GM19035 (cell line): Measurements from ENCODE around the gene MAEA.
"Not testable (repeated sequence)": the region's sequence is repeated elsewhere in the genome, so short reads cannot be mapped to it uniquely, and the experiment has no call there.

Experiments used
- ATAC-seq: cut with Tn5 transposase; IDR thresholded peaks from one replicate; pipeline ENCODE4 v1.9.1; 2021; ENCODE audit not compliant: unreplicated experiment

The MAEA gene

GRCh38 chr4:1318488-1319213 lies 29.0 kb downstream of the MAEA start:
- no peak for ATAC-seq

DNA sequence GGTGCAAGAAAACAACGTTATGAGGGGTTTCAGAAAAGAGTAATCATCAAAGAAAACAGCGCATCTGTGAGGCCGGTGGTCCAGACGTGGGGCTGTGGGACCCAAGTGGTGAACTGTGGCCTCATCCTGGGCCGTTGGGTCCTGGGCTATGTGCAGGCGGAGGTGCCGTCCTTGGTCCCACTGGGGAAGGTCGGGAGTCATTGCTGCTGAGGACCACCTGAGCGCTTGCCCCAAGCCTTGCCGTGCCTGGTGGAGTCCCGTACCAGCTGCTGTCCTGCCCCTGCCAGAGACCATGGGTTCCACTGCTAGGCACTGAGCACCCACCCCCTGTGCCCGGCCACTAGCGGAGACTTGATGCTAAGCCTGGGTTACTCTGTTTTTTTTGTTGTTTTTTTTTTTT lies 31.8 kb downstream of the MAEA start:
- ATAC-seq, result no peak

- no peak for ATAC-seq
Measured at GRCh38 chr4:1321946-1322650, 32.4 kb downstream of the MAEA start.

DNA sequence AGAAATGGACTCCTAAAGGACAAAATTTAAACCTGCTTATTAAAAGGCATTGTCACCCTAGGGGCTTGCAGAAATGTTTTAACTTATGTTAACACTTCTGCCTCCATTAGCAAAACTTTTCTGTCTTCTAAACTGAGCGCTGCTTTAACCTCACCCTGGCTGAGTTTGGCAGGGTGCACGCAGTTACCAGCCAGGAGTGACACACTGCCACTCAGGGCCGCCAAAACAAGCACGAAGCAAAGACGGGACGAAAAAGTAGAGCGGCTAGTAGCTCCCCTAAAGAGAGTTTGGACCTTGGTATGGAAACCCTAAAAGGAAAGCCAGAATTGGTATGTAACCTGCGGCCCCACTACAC lies 33.6 kb downstream of the MAEA start:
- ATAC-seq, result no peak

GRCh38 chr4:1323635-1324442 lies 34.1 kb downstream of the MAEA start:
- no peak for ATAC-seq

GRCh38 chr4:1324443-1325175 lies 34.9 kb downstream of the MAEA start:
- not testable (repeated sequence) for ATAC-seq

GRCh38 chr4:1325176-1325480 lies 35.4 kb downstream of the MAEA start:
- no peak for ATAC-seq

DNA sequence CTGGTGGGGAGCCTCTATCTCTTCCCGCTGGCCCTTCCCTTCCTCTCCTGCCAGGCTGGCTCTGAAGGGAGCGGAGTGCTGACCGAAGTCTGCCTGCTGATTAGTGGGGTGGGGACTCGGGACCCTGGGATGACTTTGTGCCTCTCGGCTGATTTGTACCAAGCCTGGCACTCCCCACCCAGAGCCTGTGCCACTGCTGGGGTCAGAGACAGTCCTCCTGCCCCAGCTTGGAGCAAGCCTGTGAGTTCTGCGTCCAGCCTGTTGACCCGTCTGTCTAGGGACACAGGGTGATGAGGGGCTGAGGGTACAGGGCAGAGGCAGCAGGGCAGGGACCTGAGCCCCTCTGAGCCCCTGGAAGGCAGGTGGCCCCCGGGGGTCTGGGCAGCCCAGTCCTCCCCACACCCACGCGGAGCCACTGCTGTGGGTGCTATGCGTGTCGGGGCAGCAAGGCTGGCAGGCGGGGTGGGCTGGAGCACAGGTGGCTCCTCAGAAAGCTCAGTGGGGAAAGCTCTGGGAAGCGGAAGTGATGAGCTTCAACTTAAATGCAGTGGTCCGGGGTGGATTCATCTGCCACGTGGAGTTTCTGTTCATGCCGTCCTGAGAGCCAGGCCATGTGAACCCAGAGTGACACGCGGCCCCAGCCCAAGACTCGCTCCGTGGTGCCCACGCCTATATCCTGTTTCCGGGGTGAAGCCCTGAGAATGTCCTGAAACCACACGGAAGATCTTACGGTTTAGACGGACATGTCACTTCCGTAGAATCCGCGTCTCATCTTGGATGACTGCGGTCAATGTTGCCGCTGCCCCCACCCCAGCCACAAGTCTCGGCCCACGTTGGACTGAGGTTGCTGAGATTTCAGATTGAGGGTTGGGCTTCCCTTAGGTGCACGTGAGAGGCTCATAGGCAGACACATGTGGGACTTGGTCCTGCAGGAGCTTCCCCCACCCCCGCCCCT lies 36.3 kb downstream of the MAEA start:
- ATAC-seq, result no peak

GRCh38 chr4:1326751-1327525 lies 37.2 kb downstream of the MAEA start:
- ATAC-seq, result no peak

DNA sequence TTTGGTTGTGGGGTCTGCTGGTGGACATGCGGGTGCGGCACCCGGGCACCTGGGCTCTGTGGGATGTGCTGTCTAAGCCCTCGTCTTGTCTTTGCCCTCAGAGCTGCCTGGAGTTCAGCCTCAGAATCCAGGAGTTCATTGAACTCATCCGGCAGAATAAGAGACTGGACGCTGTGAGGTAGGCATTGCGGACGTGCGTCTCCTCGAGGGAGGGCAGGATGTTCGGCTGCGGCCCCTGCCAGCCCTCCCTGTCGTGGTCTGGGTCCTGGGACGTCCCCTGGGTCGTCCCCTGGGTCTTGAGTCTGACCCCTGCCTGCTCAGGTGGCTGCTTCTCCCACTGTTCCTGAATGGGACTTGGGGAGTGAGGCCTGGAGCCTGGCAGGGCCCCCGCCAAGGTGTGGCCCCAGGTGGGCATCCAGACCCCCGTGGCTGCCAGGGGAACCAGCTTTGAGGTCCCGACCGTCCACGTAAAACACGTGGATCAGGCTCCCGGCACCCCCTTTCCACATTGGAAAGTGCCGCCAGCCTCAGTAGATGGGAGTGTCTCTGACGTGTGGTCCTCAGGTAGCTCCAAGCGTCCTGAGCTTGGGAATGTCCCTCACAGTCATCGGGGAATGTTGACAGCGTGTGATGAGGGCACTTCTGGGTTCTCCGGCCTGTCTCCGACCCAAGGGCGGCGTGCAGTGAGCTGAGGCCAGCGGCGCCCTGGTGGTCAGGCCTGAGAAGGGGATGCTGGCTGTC lies 38.0 kb downstream of the MAEA start:
- no peak for ATAC-seq

DNA sequence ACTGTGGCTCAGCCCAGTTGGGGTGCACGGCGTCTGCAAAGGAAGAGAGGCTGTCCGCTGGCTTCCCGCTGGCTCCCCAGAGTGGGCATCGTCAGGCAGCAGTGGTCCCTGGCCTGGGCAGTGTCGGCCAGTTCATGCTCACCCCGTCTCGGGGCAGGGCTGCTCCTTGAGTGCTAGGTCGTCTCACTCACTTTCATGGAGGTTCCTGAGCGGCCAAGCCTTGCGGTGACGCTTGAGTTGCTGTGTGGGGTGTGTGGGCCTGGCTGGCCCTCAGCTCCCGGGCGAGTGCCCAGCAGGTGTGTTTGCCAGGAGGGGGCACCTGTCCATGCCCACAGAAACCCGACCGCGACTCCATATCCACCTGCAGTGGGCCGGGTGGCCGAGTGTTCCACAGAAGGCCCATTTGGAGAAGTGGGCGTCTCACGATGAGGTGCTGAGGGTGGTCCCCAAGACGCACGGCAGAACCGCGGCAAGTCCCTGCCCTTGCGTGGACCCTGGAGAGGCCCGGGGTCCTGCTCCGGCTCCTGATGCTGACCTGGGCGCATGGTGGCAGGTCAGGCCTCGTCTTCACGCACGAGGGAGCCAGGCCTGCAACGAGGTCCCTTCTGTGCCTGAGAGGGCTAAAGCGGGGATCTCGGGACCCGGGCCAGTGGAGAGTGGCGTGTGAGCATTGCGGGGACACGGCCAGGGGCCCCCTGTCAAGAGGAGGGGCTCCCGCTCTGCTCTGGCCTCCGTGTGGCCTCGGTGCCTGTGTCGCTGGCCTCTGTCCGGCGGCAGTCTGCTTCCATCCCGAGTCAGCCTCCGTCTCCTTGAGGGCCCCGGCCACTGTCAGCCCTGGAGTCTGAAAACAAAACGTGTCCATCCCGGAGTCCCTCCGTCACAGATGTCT lies 38.8 kb downstream of the MAEA start:
- no peak for ATAC-seq

DNA sequence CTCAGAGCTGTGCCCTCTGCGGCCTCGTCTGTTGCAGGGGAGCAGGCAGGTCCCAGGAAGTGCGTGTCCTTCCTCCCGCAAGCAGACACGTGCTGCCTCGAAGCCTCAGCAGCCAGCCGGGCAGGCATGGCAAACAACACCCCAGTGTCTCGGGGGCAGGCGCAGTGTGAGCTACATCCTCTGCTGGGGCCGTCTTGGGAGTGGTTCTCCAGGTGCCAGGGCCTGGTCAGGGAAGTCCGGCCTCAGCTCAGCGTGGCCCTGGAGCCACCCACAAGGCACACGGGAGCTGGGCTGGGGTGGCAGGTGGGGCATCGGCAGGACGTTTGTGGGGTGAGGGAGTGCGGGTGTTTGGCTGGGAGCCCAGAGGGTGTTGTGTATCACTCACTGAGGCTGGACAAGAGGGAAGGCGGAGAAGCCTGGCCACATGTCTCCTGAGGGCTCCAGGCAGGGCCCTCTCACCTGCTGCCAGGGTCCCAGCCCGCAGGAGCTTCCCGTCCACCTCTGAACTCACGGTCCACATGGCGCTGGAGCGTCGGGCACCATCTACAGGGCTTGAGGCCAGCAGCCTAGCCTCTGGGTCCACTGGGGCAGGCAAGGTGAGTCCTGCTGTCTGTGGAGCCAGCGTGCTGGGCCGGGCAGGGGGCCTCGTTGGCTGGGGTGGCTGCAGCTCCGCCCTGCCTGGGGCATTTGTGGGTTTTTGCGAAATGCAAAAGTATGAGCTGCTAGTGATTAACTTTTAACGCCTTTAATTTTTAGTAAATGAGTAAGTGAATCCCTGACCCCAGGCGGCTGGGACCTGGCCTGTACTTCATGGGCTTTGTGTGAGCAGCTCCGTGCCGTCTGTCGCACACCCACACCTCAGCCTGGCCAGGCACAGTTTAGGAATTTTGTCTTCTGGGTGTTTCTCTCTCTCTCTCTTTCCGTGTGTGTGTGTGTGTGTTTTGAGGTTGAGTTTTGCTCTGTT lies 40.0 kb downstream of the MAEA start:
- no peak for ATAC-seq

DNA sequence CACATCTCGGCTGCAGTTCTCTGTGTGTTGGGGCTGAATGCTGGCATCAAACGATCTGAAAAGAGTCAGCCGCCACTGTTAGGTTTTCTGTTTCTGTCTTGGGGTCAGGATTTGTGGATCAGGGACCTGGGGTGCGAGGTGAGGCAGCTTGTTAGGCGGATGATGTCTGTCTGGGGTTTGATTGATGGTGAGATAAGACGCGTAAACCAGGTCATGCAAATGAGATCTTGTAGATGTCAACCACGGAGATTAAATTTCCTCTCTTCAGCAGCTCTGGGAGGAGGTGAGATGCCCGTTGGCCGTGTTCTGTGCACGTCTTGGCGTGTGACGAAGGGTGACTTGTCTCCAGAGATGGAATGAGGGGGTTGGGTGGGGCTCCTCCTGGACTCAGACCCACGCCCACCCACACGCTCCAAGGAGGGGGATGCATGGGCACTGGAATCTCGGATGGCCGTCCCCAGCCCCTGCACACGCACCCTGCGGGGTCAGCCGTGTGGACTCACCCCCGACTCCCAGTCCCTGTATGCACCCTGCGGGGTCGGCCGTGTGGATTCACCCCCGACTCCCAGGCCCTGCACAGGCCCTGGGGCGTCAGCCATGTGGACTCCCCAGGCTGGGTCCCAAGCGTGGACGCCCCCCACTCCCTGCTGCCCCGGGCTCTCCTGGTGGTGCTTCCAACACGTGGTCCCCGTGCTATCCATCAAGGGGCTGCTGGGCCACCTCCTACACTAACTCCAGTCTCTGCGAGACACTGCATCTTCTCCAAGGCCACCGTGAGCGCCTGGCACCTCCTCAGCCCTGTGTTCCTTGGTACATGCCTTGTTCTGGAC lies 41.3 kb downstream of the MAEA start:
- ATAC-seq, result no peak

DNA sequence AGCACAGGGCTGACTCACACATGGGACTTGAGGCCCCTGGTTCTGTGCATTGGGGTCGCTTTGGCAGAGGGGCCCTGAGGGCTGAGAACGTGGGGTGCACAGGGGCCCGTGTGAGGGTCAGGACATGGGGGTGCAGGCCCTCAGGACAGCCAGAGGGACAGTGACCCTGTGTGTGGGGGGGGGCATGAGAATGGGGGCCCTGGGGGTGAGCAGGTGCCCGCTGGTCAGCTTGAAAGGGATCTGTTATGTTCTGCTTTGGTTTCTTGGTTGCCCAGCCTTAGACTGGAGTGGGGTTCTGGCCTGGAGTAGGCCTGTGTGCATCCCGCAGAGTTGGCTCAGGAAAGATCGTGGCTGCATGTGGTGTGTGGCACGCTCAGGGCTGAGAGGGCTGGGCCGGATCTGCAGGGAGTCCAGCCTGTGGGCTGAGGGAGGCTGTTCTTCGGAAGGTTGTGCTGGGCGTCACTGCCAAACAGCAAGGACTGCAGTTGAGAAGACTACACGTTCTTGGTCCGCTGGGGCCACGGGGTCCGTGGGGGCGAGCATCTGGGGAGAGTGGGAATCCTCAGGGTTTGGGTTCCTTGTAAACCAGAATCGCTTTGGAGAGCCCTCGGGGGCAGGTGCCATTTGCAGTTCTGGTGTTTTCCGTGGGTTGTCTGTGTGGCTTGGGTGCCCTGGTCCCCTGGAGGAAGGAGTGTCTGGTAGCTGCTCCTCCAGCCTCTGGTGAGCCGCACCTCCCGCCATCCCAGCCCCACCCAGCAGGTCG lies 42.1 kb downstream of the MAEA start:
- ATAC-seq, result no peak

DNA sequence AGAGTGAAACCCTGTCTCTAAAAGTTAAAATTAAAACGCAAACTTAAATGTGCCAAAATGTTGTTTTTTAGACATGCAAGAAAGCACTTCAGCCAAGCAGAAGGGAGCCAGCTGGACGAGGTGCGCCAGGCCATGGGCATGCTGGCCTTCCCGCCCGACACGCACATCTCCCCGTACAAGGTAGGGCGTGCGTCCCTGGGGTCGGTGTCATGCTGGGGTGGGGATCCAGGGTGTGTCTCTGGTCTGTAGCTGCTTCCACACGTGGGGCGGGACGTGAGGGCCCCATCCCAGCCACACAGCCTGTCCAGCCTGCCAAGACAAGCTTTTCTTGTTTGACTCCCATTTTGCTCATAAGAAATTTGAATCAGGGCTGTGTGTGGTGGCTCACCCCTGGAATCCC lies 43.0 kb downstream of the MAEA start:
- no peak for ATAC-seq
